ENCODE data around the gene ZNF830.

The ZNF830 gene

DNA sequence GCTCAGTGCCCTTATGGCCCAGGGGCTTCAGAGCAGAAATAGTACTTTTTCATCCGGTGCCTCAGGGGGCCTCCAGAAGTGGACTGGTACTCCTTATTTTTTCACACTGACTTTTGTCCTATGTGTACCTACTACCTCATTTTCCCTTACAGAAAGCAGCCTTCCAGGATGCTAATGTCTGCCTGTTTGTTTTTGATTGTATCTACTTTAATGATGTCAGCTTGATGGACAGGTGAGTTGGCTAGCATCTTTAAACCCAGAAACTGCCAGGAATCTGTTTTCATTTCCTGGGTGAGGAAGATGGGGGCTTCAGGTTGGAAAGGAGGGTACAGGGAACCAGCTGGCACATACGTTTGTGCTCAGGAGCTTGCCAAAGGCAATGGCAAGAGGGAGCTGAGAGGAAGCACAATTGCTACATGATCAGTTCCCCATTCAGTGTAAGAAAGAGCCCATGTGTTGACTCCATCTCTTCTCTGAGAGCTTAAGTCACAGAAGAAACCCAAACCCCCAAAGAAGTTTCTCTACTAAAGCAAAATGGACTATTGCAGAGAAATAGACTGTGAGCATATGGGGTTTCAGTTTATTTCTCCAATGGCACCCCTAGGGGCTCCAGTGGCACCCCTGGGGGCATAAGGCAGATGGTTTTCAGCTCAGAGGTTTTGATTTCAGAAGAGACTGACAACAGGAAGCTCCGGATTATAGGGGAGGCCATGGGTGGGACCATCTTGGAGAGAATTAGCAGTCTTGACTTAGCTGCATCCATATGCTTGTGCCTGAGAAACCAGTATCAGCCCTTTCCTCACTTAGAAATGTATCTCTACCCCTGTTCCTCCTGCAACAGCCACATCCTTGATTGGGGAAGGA, 35.3 kb downstream of the ZNF830 start:
- H4K20me1 ChIP-seq (ENCODE audit: control insufficient read depth, insufficient read depth, low read depth, low read length): no peaks in the 10 kb centered on the region
- no peak overlapping the region for H3K27ac ChIP-seq (ENCODE audit: low read depth, low read length)
- peaks cover 90% of the 10 kb centered on the region for H3K36me3 ChIP-seq (ENCODE audit: control insufficient read depth, low read length)
- H3K9me2 ChIP-seq (replicated peaks; ENCODE audit: control insufficient read depth, low read length): no peaks in the 10 kb centered on the region
- no peaks in the 10 kb centered on the region for H3K79me2 ChIP-seq (ENCODE audit: control insufficient read depth, low read length)
- no peaks in the 10 kb centered on the region for H3K27me3 ChIP-seq (ENCODE audit: control insufficient read depth, low read length)
- no peak overlapping the region for H3K4me3 ChIP-seq (ENCODE audit: low read length)
- TF ChIP-seq CTCF (IDR thresholded peaks at IDR 0.05; ENCODE audit: low read depth, low read length, poor library complexity, severe bottlenecking) (no peak), EZH2phosphoT487 (IDR thresholded peaks at IDR 0.05; ENCODE audit: borderline replicate concordance, low read length) (no peak)
- no peak overlapping the region for H3K4me2 ChIP-seq (ENCODE audit: low read length)
- no peaks in the 10 kb centered on the region for H3F3A ChIP-seq (ENCODE audit: control insufficient read depth, insufficient read depth)
- no peaks in the 10 kb centered on the region for H3K9me3 ChIP-seq (ENCODE audit: control insufficient read depth, insufficient read depth, low read length)
- no peaks in the 10 kb centered on the region for H3K4me1 ChIP-seq (ENCODE audit: control insufficient read depth, low read length)

GRCh38 chr17:34997355-34997862, 36.1 kb downstream of the ZNF830 start:
- H4K20me1 ChIP-seq (ENCODE audit: control insufficient read depth, insufficient read depth, low read depth, low read length): no peaks in the 10 kb centered on the region
- H3K9me2 ChIP-seq (replicated peaks; ENCODE audit: control insufficient read depth, low read length): no peaks in the 10 kb centered on the region
- no peaks in the 10 kb centered on the region for H3K9me3 ChIP-seq (ENCODE audit: control insufficient read depth, insufficient read depth, low read length)
- TF ChIP-seq EZH2phosphoT487 (IDR thresholded peaks at IDR 0.05; ENCODE audit: borderline replicate concordance, low read length) (no peak), CTCF (IDR thresholded peaks at IDR 0.05; ENCODE audit: low read depth, low read length, poor library complexity, severe bottlenecking) (no peak)
- no peaks in the 10 kb centered on the region for H3K27me3 ChIP-seq (ENCODE audit: control insufficient read depth, low read length)
- H3K4me1 ChIP-seq (ENCODE audit: control insufficient read depth, low read length): no peaks in the 10 kb centered on the region
- no peaks in the 10 kb centered on the region for H3F3A ChIP-seq (ENCODE audit: control insufficient read depth, insufficient read depth)
- no peak overlapping the region for H3K27ac ChIP-seq (ENCODE audit: low read depth, low read length)
- no peak overlapping the region for H3K4me3 ChIP-seq (ENCODE audit: low read length)
- H3K36me3 ChIP-seq (ENCODE audit: control insufficient read depth, low read length): peaks cover 90% of the 10 kb centered on the region
- H3K79me2 ChIP-seq (ENCODE audit: control insufficient read depth, low read length): no peaks in the 10 kb centered on the region
- H3K4me2 ChIP-seq (ENCODE audit: low read length): no peak overlapping the region

- Histone ChIP-seq H3F3A (ENCODE audit: control insufficient read depth, insufficient read depth) (no peaks in the 10 kb centered on the region), H3K4me3 (ENCODE audit: low read length) (no peak overlapping the region), H3K4me1 (ENCODE audit: control insufficient read depth, low read length) (no peaks in the 10 kb centered on the region), H4K20me1 (ENCODE audit: control insufficient read depth, insufficient read depth, low read depth, low read length) (no peaks in the 10 kb centered on the region), H3K27me3 (ENCODE audit: control insufficient read depth, low read length) (no peaks in the 10 kb centered on the region), H3K9me2 (replicated peaks; ENCODE audit: control insufficient read depth, low read length) (no peaks in the 10 kb centered on the region), H3K9me3 (ENCODE audit: control insufficient read depth, insufficient read depth, low read length) (no peaks in the 10 kb centered on the region), H3K4me2 (ENCODE audit: low read length) (no peak overlapping the region), H3K36me3 (ENCODE audit: control insufficient read depth, low read length) (peaks cover 87% of the 10 kb centered on the region), H3K79me2 (ENCODE audit: control insufficient read depth, low read length) (no peaks in the 10 kb centered on the region), H3K27ac (ENCODE audit: low read depth, low read length) (no peak overlapping the region)
- TF ChIP-seq EZH2phosphoT487 (IDR thresholded peaks at IDR 0.05; ENCODE audit: borderline replicate concordance, low read length) (no peak), CTCF (IDR thresholded peaks at IDR 0.05; ENCODE audit: low read depth, low read length, poor library complexity, severe bottlenecking) (peak; percentile 68)
Observed at GRCh38 chr17:34998205-34998604, 36.9 kb downstream of the ZNF830 start.

All from DOHH2 (cell line).